K562 treated with DMSO at 1 percent for 4 hours (cell line): ENCODE results near the gene PCDHB9. TPM values are rescaled to one million over a fixed set of nuclear protein-coding genes. Genes with fewer than 3 reads are reported as not detected.

Experiments used
- total RNA-seq: library from RNA; unstranded; fragments of 300-600 nt; gene quantifications from 2 replicates; pipeline ENCODE4 v1.2.3, GENCODE V29; 2022; ENCODE audit not compliant: insufficient read depth

Gene PCDHB9
- not detected in 2 replicates for total RNA-seq

GRCh38 chr5:141186897-141187512 is at the start of gene PCDHB9:
TSS of gene PCDHB9 (plus strand) at chr5:141187161. CDS start at chr5:141187319, 158 bp downstream.

GRCh38 chr5:141149812-141150211 is 37.1 kb upstream of the PCDHB9 start, which contains the start of gene PCDHB6:
TSS of gene PCDHB6 (plus strand) at chr5:141150057. CDS start at chr5:141150258, 201 bp downstream.

DNA sequence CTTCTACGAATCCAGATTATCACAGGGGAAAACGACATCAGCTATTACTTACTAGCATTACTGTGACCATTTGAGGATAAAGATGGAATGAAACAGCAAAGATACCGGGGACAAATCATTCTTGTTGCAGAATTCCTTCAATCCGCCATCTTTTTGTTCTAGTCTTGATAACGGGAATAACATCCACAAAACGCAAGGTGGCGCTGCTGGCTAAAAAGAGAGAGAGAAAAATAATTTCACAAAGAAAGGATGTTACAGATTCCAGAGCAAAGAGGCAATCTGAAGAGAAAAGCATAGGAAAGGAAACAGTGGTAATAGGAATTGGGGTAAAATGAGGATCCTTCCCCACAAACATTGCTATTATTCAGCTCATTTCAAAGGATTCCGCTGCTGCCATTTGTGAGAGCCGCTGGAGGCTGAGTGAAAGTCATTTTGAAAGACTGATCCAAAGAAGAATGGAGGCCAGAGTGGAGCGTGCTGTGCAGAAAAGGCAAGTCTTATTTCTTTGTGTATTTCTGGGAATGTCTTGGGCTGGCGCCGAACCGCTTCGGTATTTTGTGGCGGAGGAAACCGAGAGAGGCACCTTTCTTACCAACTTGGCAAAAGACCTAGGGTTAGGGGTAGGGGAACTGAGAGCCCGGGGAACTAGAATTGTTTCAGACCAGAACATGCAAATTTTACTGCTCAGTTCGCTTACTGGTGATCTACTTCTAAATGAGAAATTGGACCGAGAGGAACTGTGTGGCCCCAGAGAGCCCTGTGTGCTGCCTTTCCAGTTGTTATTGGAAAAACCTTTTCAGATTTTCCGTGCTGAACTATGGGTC is 14.4 kb upstream of the PCDHB9 start, which contains the start of gene PCDHB7:
Gene PCDHB7, plus strand, starts transcription at position 264 of the 824 bp plus-strand sequence. Its CDS starts 192 bp downstream, at position 456.

DNA sequence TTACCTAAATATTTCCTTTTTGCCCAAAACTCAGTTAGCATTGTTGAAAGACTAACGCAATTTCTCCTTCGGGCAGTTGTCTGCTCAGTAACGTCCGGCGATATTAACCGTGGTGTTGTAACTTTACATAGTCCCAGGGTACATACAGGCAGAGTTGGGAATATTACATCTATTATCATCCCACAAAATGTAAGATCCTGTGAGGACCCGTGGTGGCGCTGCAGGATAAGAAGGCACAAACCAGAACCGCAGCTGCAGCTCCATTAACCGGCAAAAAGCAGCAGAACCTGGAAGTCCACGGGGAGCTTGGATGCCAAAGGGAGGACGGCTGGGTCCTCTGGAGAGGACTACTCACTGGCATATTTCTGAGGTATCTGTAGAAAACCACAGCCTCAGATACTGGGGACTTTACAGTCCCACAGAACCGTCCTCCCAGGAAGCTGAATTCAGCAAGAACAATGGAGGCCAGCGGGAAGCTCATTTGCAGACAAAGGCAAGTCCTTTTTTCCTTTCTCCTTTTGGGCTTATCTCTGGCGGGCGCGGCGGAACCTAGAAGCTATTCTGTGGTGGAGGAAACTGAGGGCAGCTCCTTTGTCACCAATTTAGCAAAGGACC is 9.3 kb upstream of the PCDHB9 start, which contains the start of gene PCDHB8:
Gene PCDHB8, plus strand, starts transcription at position 214 of the 615 bp plus-strand sequence. Its CDS starts 245 bp downstream, at position 459.

GRCh38 chr5:141182248-141182647 is 4.7 kb upstream of the PCDHB9 start, which contains the start of gene PCDHB16:
TSS of gene PCDHB16 (plus strand) at chr5:141182387. CDS start at chr5:141182560, 173 bp downstream.

GRCh38 chr5:141192110-141192725 is 5.3 kb downstream of the PCDHB9 start, which contains the start of gene PCDHB10:
TSS of gene PCDHB10 (plus strand) at chr5:141192353. CDS start at chr5:141192553, 200 bp downstream.

DNA sequence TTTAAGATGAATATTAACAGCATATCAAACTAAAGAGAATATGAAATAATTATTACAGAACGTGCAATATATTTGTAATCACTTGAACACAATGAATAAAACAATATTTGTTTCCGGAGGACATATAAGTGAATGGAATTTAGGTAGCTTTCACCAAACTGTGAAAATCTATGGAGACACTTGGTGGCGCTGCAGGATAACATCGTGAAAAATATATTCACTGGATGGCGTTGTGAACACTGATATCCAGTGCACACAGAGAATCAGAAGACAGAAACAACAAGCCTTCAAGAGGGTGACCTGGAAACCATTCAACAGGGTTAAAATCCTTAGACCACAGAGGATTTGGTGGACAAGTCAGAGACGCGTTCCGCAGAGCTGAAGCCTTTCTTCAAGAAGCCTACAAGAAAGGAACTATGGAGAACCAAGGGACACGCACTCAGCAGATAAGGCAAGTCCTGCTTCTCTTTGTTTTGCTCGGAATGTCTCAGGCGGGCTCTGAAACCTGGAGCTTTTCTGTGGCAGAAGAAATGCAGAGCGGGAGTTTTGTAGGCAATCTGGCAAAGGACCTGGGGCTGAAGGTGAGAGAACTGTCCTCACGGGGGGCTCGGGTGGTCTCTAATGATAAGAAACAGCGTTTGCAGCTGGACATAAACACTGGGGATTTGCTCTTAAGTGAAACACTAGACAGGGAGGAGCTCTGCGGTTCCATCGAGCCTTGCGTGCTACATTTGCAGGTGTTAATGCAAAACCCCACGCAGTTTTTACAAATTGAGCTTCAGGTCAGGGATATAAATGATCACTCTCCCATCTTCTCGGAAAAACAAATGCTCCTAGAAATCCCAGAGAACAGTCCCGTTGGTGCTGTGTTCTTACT is 12.6 kb downstream of the PCDHB9 start, which contains the start of gene PCDHB11:
Gene PCDHB11, plus strand, starts transcription at position 269 of the 877 bp plus-strand sequence. Its CDS starts 148 bp downstream, at position 417.

DNA sequence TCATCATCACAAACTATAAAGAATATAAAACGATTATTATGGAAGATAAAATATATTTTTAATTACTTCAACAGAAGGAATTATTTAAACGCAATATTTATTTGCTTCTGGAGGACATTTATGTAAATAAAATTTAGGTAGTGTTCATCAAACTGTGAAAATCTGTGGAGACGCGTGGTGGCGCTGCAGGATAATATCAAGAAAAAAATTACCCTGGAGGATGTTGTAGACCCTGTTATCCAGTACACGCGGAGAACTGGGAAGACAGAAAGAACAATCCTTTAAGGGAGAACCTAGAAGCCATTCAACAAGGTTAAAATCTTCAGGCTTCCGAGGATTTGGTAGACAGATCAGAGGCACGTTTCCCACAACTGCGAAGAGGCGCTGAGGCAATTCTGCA is 21.5 kb downstream of the PCDHB9 start, which contains the start of gene PCDHB12:
Gene PCDHB12, plus strand, starts transcription at position 242 of the 400 bp plus-strand sequence. CDS start 189 bp downstream, outside the sequence.

DNA sequence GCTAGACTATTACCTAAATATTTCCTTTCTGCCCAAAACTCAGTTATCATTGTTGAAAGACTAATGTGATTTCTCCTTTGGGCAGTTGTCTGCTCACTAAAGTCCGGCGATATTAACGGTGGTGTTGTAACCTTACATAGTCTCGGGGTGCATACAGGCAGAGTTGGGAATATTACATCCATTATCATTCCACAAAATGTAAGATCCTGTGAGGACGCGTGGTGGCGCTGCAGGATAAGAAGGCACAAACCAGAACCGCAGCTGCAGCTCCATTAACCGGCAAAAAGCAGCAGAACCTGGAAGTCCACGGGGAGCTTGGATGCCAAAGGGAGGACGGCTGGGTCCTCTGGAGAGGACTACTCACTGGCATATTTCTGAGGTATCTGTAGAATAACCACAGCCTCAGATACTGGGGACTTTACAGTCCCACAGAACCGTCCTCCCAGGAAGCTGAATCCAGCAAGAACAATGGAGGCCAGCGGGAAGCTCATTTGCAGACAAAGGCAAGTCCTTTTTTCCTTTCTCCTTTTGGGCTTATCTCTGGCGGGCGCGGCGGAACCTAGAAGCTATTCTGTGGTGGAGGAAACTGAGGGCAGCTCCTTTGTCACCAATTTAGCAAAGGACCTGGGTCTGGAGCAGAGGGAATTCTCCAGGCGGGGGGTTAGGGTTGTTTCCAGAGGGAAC is 26.8 kb downstream of the PCDHB9 start, which contains the start of gene PCDHB13:
Gene PCDHB13, plus strand, starts transcription at position 264 of the 684 bp plus-strand sequence. Its CDS starts 205 bp downstream, at position 469.

DNA sequence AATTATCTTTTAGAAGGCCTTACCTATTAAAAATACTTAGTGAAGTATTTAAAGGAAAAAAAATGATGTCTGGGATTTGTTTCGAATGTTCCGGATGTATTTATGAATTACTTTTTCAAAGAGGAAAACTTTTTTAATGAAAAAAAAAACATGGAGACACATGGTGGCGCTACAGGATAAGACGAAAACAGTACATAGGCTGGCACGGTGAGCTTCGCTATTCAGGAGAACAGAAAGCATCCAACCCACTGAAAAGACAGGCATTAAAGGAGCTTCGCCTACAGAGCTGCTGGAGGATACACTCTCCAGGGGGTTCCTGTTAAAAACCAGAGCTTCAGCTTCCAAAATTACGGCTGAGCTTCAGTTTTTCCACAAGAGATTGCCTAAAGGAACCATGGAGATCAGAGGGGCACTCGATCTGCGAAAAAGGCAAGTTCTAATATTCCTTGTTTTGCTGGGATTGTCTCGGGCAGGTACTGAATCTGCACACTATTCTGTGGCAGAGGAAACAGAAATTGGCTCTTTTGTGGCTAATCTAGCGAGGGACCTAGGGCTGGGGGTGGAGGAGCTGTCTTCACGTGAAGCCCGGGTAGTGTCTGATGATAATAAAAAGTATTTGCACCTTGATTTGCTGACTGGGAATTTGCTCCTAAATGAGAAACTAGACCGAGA is 36.3 kb downstream of the PCDHB9 start, which contains the start of gene PCDHB14:
Gene PCDHB14, plus strand, starts transcription at position 232 of the 672 bp plus-strand sequence. Its CDS starts 163 bp downstream, at position 395.

Other genes starting within 250 kb of the PCDHB9 start
- gene PCDHAC2, start 220.7 kb upstream of the PCDHB9 start, total RNA-seq, result not detected in 2 replicates
- gene PCDHB1, start 135.8 kb upstream of the PCDHB9 start, total RNA-seq, result not detected in 2 replicates
- not detected in 2 replicates for gene PCDHB2, start 92.5 kb upstream of the PCDHB9 start, total RNA-seq
- not detected in 2 replicates for gene PCDHB3, start 86.7 kb upstream of the PCDHB9 start, total RNA-seq
- not detected in 2 replicates for gene PCDHB4, start 65.3 kb upstream of the PCDHB9 start, total RNA-seq
- gene PCDHB5, start 52.0 kb upstream of the PCDHB9 start, total RNA-seq, result not detected in 2 replicates
- not detected in 2 replicates for gene PCDHB6, start 37.1 kb upstream of the PCDHB9 start, total RNA-seq
- not detected in 2 replicates for gene PCDHB7, start 14.5 kb upstream of the PCDHB9 start, total RNA-seq
- gene PCDHB8, start 9.4 kb upstream of the PCDHB9 start, total RNA-seq, result not detected in 2 replicates
- gene PCDHB16, start 4.8 kb upstream of the PCDHB9 start, total RNA-seq, result not detected in 2 replicates
- not detected in 2 replicates for gene PCDHB10, start 5.2 kb downstream of the PCDHB9 start, total RNA-seq
- not detected in 2 replicates for gene PCDHB11, start 12.5 kb downstream of the PCDHB9 start, total RNA-seq
- not detected in 2 replicates for gene PCDHB12, start 21.6 kb downstream of the PCDHB9 start, total RNA-seq
- gene PCDHB13, start 26.8 kb downstream of the PCDHB9 start, total RNA-seq, result not detected in 2 replicates
- not detected in 2 replicates for gene PCDHB14, start 36.2 kb downstream of the PCDHB9 start, total RNA-seq
- not detected in 2 replicates for gene PCDHB15, start 58.2 kb downstream of the PCDHB9 start, total RNA-seq
- gene SLC25A2, start 116.9 kb downstream of the PCDHB9 start, total RNA-seq, result not detected in 2 replicates
- gene TAF7, start 133.6 kb downstream of the PCDHB9 start, total RNA-seq, result 87.4 and 92.8 TPM in 2 replicates
- gene PCDHGA1, start 143.4 kb downstream of the PCDHB9 start, total RNA-seq, result 0.37 TPM in 1 of 2 replicates, not detected in the other
- 0.12 TPM in 1 of 2 replicates, not detected in the other for gene PCDHGA2, start 151.6 kb downstream of the PCDHB9 start, total RNA-seq
- gene PCDHGA3, start 156.7 kb downstream of the PCDHB9 start, total RNA-seq, result 0.46 TPM in 1 of 2 replicates, not detected in the other
- not detected in 2 replicates for gene PCDHGB1, start 162.9 kb downstream of the PCDHB9 start, total RNA-seq
- 0.42 and 0.76 TPM in 2 replicates for gene PCDHGA4, start 167.9 kb downstream of the PCDHB9 start, total RNA-seq
- gene PCDHGB2, start 172.8 kb downstream of the PCDHB9 start, total RNA-seq, result 0.48 and 0.70 TPM in 2 replicates
- gene PCDHGA5, start 177.0 kb downstream of the PCDHB9 start, total RNA-seq, result 0.16 TPM in 1 of 2 replicates, not detected in the other
- gene PCDHGB3, start 183.1 kb downstream of the PCDHB9 start, total RNA-seq, result 0.51 and 0.74 TPM in 2 replicates
- gene PCDHGA6, start 186.7 kb downstream of the PCDHB9 start, total RNA-seq, result 0.27 and 0.35 TPM in 2 replicates
- gene PCDHGA7, start 195.6 kb downstream of the PCDHB9 start, total RNA-seq, result not detected in 2 replicates
- gene PCDHGB4, start 200.5 kb downstream of the PCDHB9 start, total RNA-seq, result 0.21 TPM in 1 of 2 replicates, not detected in the other
- gene PCDHGA8, start 205.5 kb downstream of the PCDHB9 start, total RNA-seq, result 0.24 TPM in 1 of 2 replicates, not detected in the other
- not detected in 2 replicates for gene PCDHGB5, start 210.8 kb downstream of the PCDHB9 start, total RNA-seq
- not detected in 2 replicates for gene PCDHGA9, start 215.6 kb downstream of the PCDHB9 start, total RNA-seq
- gene PCDHGB6, start 220.9 kb downstream of the PCDHB9 start, total RNA-seq, result not detected in 2 replicates
- not detected in 2 replicates for gene PCDHGA10, start 225.8 kb downstream of the PCDHB9 start, total RNA-seq
- gene PCDHGB7, start 230.5 kb downstream of the PCDHB9 start, total RNA-seq, result not detected in 2 replicates
- not detected in 2 replicates for gene PCDHGA11, start 233.9 kb downstream of the PCDHB9 start, total RNA-seq
- not detected in 2 replicates for gene PCDHGA12, start 243.3 kb downstream of the PCDHB9 start, total RNA-seq